22Rv1 (cell line): ENCODE data around the gene ASPHD1.
A peak's percentile ranks its signal among the peaks of the same experiment; 100 is the strongest.

ENCODE experiments used
- H3K27ac ChIP-seq: fragments of 450-650 bp; 2 replicates; pipeline ENCODE4 v1.5.1; 2017
- CTCF ChIP-seq: fragments of 450-650 bp; IDR thresholded peaks from 2 replicates; pipeline ENCODE4 v1.5.1; 2017; ENCODE audit warnings: mild to moderate bottlenecking
- ZFX ChIP-seq: fragments of 450-650 bp; IDR thresholded peaks from 2 replicates; pipeline ENCODE4 v1.6.1; 2017; ENCODE audit warnings: antibody characterized with exemption, borderline replicate concordance

Gene ASPHD1

GRCh38 chr16:29910819-29911675 is 10.8 kb downstream of the ASPHD1 start:
- no peak overlapping the region for H3K27ac ChIP-seq
- TF ChIP-seq CTCF = no peak
- TF ChIP-seq ZFX = no peak

DNA sequence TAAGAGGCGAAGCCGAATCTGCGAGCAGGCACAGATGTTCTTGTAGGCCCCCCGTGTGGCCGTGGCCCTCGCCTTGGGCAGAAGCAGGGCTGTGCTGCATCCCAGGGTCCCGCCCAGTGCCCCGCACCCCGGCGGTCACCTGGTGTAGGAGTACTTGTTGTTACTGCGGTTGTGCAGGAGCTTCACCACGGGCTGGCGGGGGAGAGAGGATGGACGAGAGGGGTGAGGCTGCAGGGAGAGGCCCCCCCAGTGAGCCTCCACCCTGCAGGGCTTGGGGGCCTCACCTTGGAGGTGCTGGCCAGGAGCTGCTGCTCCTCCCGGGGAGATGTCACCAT is 11.4 kb downstream of the ASPHD1 start:
- no peak overlapping the region for H3K27ac ChIP-seq
- no peak for TF ChIP-seq ZFX
- no peak for TF ChIP-seq CTCF

- 0 out of 2 replicates have a peak overlapping the region, but pooled peaks have one; percentile 10 for H3K27ac ChIP-seq
- TF ChIP-seq ZFX (no peak), CTCF (no peak)
Observed at GRCh38 chr16:29912087-29912486, 11.8 kb downstream of the ASPHD1 start.

DNA sequence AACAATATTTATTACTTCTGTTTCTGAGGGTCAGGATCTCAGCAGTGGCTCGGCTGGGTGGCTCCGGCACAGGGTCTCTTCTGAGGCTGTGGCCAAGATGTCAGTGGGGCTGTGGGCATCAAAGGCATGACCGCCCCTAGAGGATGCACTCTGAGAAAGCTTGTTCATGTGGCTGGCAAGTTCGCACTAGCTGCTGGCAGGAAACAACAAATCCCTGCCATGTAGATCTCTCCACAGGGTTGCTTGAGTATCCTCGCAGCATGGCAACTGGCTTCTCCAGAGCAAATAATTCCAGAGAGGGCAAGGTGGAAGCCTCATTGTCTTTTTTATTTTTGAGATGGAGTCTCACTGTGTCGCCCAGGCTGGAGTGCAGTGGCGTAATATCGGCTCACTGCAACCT is 13.2 kb downstream of the ASPHD1 start:
- no peak for TF ChIP-seq CTCF
- TF ChIP-seq ZFX = no peak
- no peak overlapping the region for H3K27ac ChIP-seq

DNA sequence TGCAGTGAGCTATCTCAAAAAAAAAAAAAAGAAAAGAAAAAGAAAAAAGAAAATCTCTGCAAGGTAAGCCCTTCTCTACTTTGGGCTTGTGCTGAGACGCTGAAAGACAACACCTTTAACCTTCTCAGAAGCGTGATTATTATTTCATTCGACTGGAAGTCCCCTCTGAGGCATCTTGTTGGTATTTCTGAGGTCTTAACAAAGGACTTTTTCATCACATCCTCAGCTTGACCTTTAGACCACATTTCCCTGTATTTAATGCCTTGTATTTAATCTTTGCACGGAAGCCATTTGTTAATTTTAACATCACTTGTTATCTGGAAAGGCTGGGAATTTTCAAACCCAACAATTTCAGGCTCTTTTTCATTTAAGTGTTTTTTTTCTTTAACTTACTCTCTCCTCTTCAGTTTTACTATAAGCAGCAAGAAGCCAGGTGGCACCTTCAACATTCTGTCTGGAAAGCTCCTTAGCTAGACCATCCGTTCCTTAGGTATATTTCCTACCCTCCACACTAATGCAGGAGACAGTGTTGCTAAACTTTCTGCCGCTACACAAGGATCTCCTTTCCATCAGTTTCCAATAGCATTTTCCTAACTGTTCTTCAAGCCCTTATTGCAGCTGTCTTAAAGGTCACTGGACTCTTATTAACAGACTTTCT is 15.4 kb downstream of the ASPHD1 start:
- no peak overlapping the region for H3K27ac ChIP-seq
- TF ChIP-seq ZFX (no peak), CTCF (no peak)

DNA sequence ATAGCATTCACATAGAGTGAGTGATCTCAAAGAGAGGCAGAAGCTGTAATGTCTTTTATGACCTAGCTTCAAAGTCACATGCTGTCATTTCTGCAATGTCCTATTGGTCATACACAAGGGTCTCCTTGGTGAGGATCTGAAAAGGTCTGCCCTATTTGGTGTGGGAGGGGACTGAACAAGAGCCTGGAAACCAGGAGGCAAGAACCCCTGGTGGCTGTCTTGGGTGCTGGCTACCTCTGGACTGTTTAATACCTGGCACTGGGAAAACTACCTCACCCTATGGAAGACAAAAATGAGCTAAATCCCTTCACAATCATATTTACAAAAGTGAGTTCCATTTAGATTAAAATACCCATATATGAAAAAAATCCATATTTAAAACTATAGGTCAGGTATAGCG is 16.7 kb downstream of the ASPHD1 start:
- H3K27ac ChIP-seq = no peak overlapping the region
- no peak for TF ChIP-seq ZFX
- no peak for TF ChIP-seq CTCF
